Naive thymus-derived CD4-positive, alpha-beta T cell (primary cell): Measurements from ENCODE around the gene EPS8. TPM values are rescaled to one million over a fixed set of nuclear protein-coding genes. Genes with fewer than 3 reads are reported as not detected.

Experiments
- ATAC-seq: fragments of 150-1000 bp; cut with Tn5 transposase; 2 replicates; pipeline ENCODE4 v1.10.0; 2021; ENCODE audit warnings: mild to moderate bottlenecking, moderate library complexity
- CTCF ChIA-PET: fragments of 350-600 bp; sonication (Branson Sonifier 250); formaldehyde crosslinking; loops from one replicate; lab custom pipeline; 2021; ENCODE audit warnings: antibody characterized with exemption; lab: Charles Lee
- POLR2A ChIA-PET: fragments of 350-600 bp; sonication (Branson Sonifier 250); formaldehyde crosslinking; loops from one replicate; lab custom pipeline; 2021; ENCODE audit warnings: antibody characterized with exemption, inconsistent platforms; lab: Charles Lee
- DNase-seq, 9 donors: peaks; one replicate each; pipeline versions ENCODE4 v3.0.0 to v3.0.0-alpha.2; 2020 to 2022; ENCODE audit warnings: mixed read lengths in 1 of 9
- H3K27ac ChIP-seq: one replicate; pipeline ENCODE4 v1.7.0; 2013; ENCODE audit warnings: mild to moderate bottlenecking, low read depth, low read length, moderate library complexity
- H3K27me3 ChIP-seq, 2 donors: one replicate each; pipeline ENCODE4 v1.7.0; 2013; ENCODE audit warnings: low read length in 2 of 2, mild to moderate bottlenecking in 2 of 2, moderate library complexity in 2 of 2; ENCODE audit not compliant: control insufficient read depth in 2 of 2, insufficient read depth in 2 of 2
- H3K36me3 ChIP-seq, 3 experiments: 1 replicate in 2 of 3; 2 replicates in 1 of 3; pipeline ENCODE4 v1.7.0; 2013; ENCODE audit warnings: low read length in 3 of 3, mild to moderate bottlenecking in 3 of 3, moderate library complexity in 1 of 3; ENCODE audit not compliant: insufficient read depth in 3 of 3, control insufficient read depth in 2 of 3
- H3K4me1 ChIP-seq, 2 donors: one replicate each; pipeline ENCODE4 v1.7.0; 2013; ENCODE audit warnings: low read length in 2 of 2, mild to moderate bottlenecking in 2 of 2, moderate library complexity in 1 of 2; ENCODE audit not compliant: control insufficient read depth in 2 of 2, insufficient read depth in 2 of 2
- H3K4me3 ChIP-seq: 2 replicates; pipeline ENCODE4 v1.7.0; 2013; ENCODE audit warnings: mild to moderate bottlenecking, low read length
- H3K9me3 ChIP-seq, 3 experiments: 1 replicate in 2 of 3; 2 replicates in 1 of 3; pipeline ENCODE4 v1.7.0; 2013; ENCODE audit warnings: low read length in 3 of 3; ENCODE audit not compliant: control insufficient read depth in 2 of 3
- H3K27ac Mint-ChIP-seq, 9 donors: one replicate each; pipeline ENCODE4 v1.8.0; 2020 to 2022; ENCODE audit warnings: mixed read lengths in 9 of 9, mild to moderate bottlenecking in 8 of 9, moderate library complexity in 5 of 9, inconsistent platforms in 2 of 9
- H3K27me3 Mint-ChIP-seq, 5 donors: one replicate each; pipeline ENCODE4 v1.8.0; 2021 to 2022; ENCODE audit warnings: mixed read lengths in 5 of 5, mild to moderate bottlenecking in 1 of 5
- H3K36me3 Mint-ChIP-seq, 5 donors: one replicate each; pipeline ENCODE4 v1.8.0; 2020 to 2022; ENCODE audit warnings: mixed read lengths in 5 of 5, mild to moderate bottlenecking in 3 of 5, inconsistent platforms in 1 of 5
- H3K4me1 Mint-ChIP-seq, 7 donors: one replicate each; pipeline ENCODE4 v1.8.0; 2020 to 2022; ENCODE audit warnings: mixed read lengths in 7 of 7, mild to moderate bottlenecking in 3 of 7, inconsistent platforms in 1 of 7
- H3K4me3 Mint-ChIP-seq, 10 donors: one replicate each; pipeline ENCODE4 v1.8.0; 2020 to 2022; ENCODE audit warnings: mild to moderate bottlenecking in 10 of 10, mixed read lengths in 10 of 10, moderate library complexity in 6 of 10, inconsistent platforms in 2 of 10
- H3K9me3 Mint-ChIP-seq, 11 donors: one replicate each; pipeline ENCODE4 v1.8.0; 2020 to 2022; ENCODE audit warnings: mixed read lengths in 11 of 11, mild to moderate bottlenecking in 4 of 11, inconsistent platforms in 1 of 11, moderate library complexity in 1 of 11
- intact Hi-C, 2 donors: fragments of 100-400 bp; cut with micrococcal nuclease; formaldehyde crosslinking; loops; one replicate each; pipeline ENCODE4 v1.15.1; 2023
- polyA plus RNA-seq, 2 donors: library from polyadenylated mRNA; unstranded; fragments of 300-500 nt; fragmentation: Illumina TruSeq; gene quantifications; one replicate each; pipeline ENCODE4 v1.2.3, GENCODE V29; 2021
- total RNA-seq, 6 experiments: library from RNA in 5 of 6; stranded (reverse) in 5 of 6; gene quantifications; 1 replicate in 5 of 6; 2 replicates in 1 of 6; pipeline ENCODE4 v1.2.3 and lab custom pipeline; 2021 to 2026

EPS8 gene
- total and polyA plus RNA-seq, 7 experiments from 2014 or later = 1.9 to 3.1 (median 2.5) TPM

- Histone ChIP-seq H3K27ac (no peak overlapping the region), H3K4me1 (no peaks in the 10 kb centered on the region), H3K36me3 (no peaks in the 10 kb centered on the region), H3K9me3 (no peaks in the 10 kb centered on the region), H3K27me3 (no peaks in the 10 kb centered on the region), H3K4me3 (no peak overlapping the region)
- H3K4me3 Mint-ChIP-seq = no peak overlapping the region
- peaks cover 0 to 7% (median 0%) of the 10 kb centered on the region in 7 donors for H3K4me1 Mint-ChIP-seq
- POLR2A ChIA-PET = no interaction called here
- DNase-seq (no peak), ATAC-seq (no peak)
- intact Hi-C loops = no loop called here
- H3K36me3 Mint-ChIP-seq = peaks cover 0 to 2% (median 0%) of the 10 kb centered on the region in 5 donors
- no peaks in the 10 kb centered on the region for H3K9me3 Mint-ChIP-seq
- H3K27me3 Mint-ChIP-seq = peaks cover 0 to 6% (median 4%) of the 10 kb centered on the region in 5 donors
- CTCF ChIA-PET = no interaction called here
- no peak overlapping the region for H3K27ac Mint-ChIP-seq
These were observed 78.2 kb downstream of the EPS8 start for GRCh38 chr12:15710860-15711510.

- ATAC-seq (no peak), DNase-seq (no peak)
- Mint-ChIP-seq H3K4me3 (no peak overlapping the region), H3K27ac (no peak overlapping the region), H3K9me3 (no peaks in the 10 kb centered on the region), H3K36me3 (peaks cover 0 to 2% (median 0%) of the 10 kb centered on the region in 5 donors), H3K4me1 (peaks cover 0 to 7% (median 0%) of the 10 kb centered on the region in 7 donors), H3K27me3 (no peaks in the 10 kb centered on the region)
- Histone ChIP-seq H3K27me3 (no peaks in the 10 kb centered on the region), H3K27ac (no peak overlapping the region), H3K4me1 (no peaks in the 10 kb centered on the region), H3K9me3 (no peaks in the 10 kb centered on the region), H3K4me3 (no peak overlapping the region), H3K36me3 (no peaks in the 10 kb centered on the region)
- POLR2A ChIA-PET = no interaction called here
- intact Hi-C loops = loop anchor here in 1 of 2 donors (1.0 kb wide), 1 partner anchor 9 kb away; no protein-coding TSS in a partner anchor
- CTCF ChIA-PET = no interaction called here
These were observed 79.6 kb downstream of the EPS8 start for GRCh38 chr12:15709551-15709950.

GRCh38 chr12:15708396-15709076 is 80.7 kb downstream of the EPS8 start:
- intact Hi-C loops = loop anchor here in 1 of 2 donors (1.0 kb wide), 1 partner anchor 8 kb away; no protein-coding TSS in a partner anchor
- POLR2A ChIA-PET = no interaction called here

GRCh38 chr12:15707516-15708199 is 81.5 kb downstream of the EPS8 start:
- peaks cover 0 to 2% (median 0%) of the 10 kb centered on the region in 11 donors for H3K9me3 Mint-ChIP-seq
- no peak overlapping the region for H3K27ac ChIP-seq
- intact Hi-C loops = no loop called here
- H3K4me3 Mint-ChIP-seq = no peak overlapping the region
- H3K27me3 ChIP-seq = no peaks in the 10 kb centered on the region
- no peaks in the 10 kb centered on the region for H3K4me1 ChIP-seq
- DNase-seq = no peak
- no peaks in the 10 kb centered on the region for H3K36me3 ChIP-seq
- H3K4me3 ChIP-seq = no peak overlapping the region
- peaks cover 0 to 6% (median 0%) of the 10 kb centered on the region in 5 donors for H3K36me3 Mint-ChIP-seq
- CTCF ChIA-PET = no interaction called here
- POLR2A ChIA-PET = no interaction called here
- H3K27me3 Mint-ChIP-seq = no peaks in the 10 kb centered on the region
- H3K27ac Mint-ChIP-seq = no peak overlapping the region
- H3K4me1 Mint-ChIP-seq = peaks cover 0 to 7% (median 0%) of the 10 kb centered on the region in 7 donors
- H3K9me3 ChIP-seq = no peaks in the 10 kb centered on the region
- no peak for ATAC-seq

More at GRCh38 chr12:15708396-15709076, 80.7 kb downstream of the EPS8 start:
- Mint-ChIP-seq H3K36me3 (peaks cover 0 to 2% (median 0%) of the 10 kb centered on the region in 5 donors), H3K27me3 (no peaks in the 10 kb centered on the region), H3K9me3 (no peaks in the 10 kb centered on the region), H3K4me1 (peaks cover 0 to 7% (median 0%) of the 10 kb centered on the region in 7 donors), H3K4me3 (no peak overlapping the region), H3K27ac (no peak overlapping the region)
- ATAC-seq = no peak
- no peak overlapping the region for H3K27ac ChIP-seq
- H3K4me3 ChIP-seq = no peak overlapping the region
- no peaks in the 10 kb centered on the region for H3K36me3 ChIP-seq
- DNase-seq = no peak
- no peaks in the 10 kb centered on the region for H3K9me3 ChIP-seq
- CTCF ChIA-PET = no interaction called here
- no peaks in the 10 kb centered on the region for H3K4me1 ChIP-seq
- no peaks in the 10 kb centered on the region for H3K27me3 ChIP-seq

GRCh38 chr12:15706010-15706676 is 83.0 kb downstream of the EPS8 start:
- POLR2A ChIA-PET = no interaction called here

GRCh38 chr12:15705606-15706005 is 83.6 kb downstream of the EPS8 start:
- Histone ChIP-seq H3K27ac (no peak overlapping the region), H3K4me3 (no peak overlapping the region), H3K9me3 (no peaks in the 10 kb centered on the region), H3K27me3 (no peaks in the 10 kb centered on the region), H3K4me1 (no peaks in the 10 kb centered on the region), H3K36me3 (no peaks in the 10 kb centered on the region)
- no peak for DNase-seq
- CTCF ChIA-PET = no interaction called here
- no peak overlapping the region for H3K4me3 Mint-ChIP-seq
- intact Hi-C loops = no loop called here
- peaks cover 0 to 4% (median 0%) of the 10 kb centered on the region in 11 donors for H3K9me3 Mint-ChIP-seq
- POLR2A ChIA-PET = no interaction called here
- no peak for ATAC-seq
- H3K27ac Mint-ChIP-seq = no peak overlapping the region
- peaks cover 0 to 20% (median 1%) of the 10 kb centered on the region in 7 donors for H3K4me1 Mint-ChIP-seq
- H3K36me3 Mint-ChIP-seq = peaks cover 0 to 6% (median 0%) of the 10 kb centered on the region in 5 donors
- H3K27me3 Mint-ChIP-seq = no peaks in the 10 kb centered on the region

More at GRCh38 chr12:15706010-15706676, 83.0 kb downstream of the EPS8 start:
- intact Hi-C loops = no loop called here
- DNase-seq (no peak), ATAC-seq (no peak)
- CTCF ChIA-PET = no interaction called here
- no peaks in the 10 kb centered on the region for H3K4me1 ChIP-seq
- H3K36me3 Mint-ChIP-seq = peaks cover 0 to 6% (median 0%) of the 10 kb centered on the region in 5 donors
- no peaks in the 10 kb centered on the region for H3K9me3 ChIP-seq
- H3K27ac ChIP-seq = no peak overlapping the region
- no peak overlapping the region for H3K27ac Mint-ChIP-seq
- peaks cover 0 to 2% (median 0%) of the 10 kb centered on the region in 11 donors for H3K9me3 Mint-ChIP-seq
- H3K36me3 ChIP-seq = no peaks in the 10 kb centered on the region
- no peaks in the 10 kb centered on the region for H3K27me3 ChIP-seq
- no peak overlapping the region for H3K4me3 ChIP-seq
- peaks cover 0 to 15% (median 0%) of the 10 kb centered on the region in 7 donors for H3K4me1 Mint-ChIP-seq
- no peaks in the 10 kb centered on the region for H3K27me3 Mint-ChIP-seq
- H3K4me3 Mint-ChIP-seq = no peak overlapping the region
